IMR-90 (cell line): ENCODE results near the gene CFDP1. TPM values are rescaled to one million over a fixed set of nuclear protein-coding genes. Genes with fewer than 3 reads are reported as not detected.

Experiments used
- ATAC-seq: fragments of 200-7000 bp; cut with Tn5 transposase; 2 replicates; pipeline ENCODE4 v1.9.1; 2020; ENCODE audit warnings: low read depth, mild to moderate bottlenecking, moderate library complexity
- BruUV-seq: library from RNA; stranded (reverse); fragments of 400-500 nt; replicated peaks from 2 replicates; lab custom pipeline; 2021; lab: Mats Ljungman, UMichigan
- CTCF ChIA-PET: fragments of 300-600 bp; formaldehyde crosslinking; extraction: SDS; loops from one replicate; lab custom pipeline; 2021; ENCODE audit warnings: antibody characterized with exemption; lab: Yijun Ruan, JAX
- POLR2A ChIA-PET: fragments of 300-600 bp; sonication (Branson Sonifier 250); formaldehyde crosslinking; loops from one replicate; lab custom pipeline; 2022; ENCODE audit warnings: antibody characterized with exemption; ENCODE audit not compliant: unreplicated experiment; lab: Charles Lee
- DNase-seq: peaks from one replicate; pipeline ENCODE4 v3.0.0; 2013
- H2AFZ ChIP-seq: replicated peaks from 2 replicates; pipeline ENCODE3; 2013; ENCODE audit warnings: low read length, mild to moderate bottlenecking; ENCODE audit not compliant: poor library complexity
- H2AK5ac ChIP-seq: 2 replicates; pipeline ENCODE4 v1.6.1; 2013; ENCODE audit warnings: low read depth, low read length, inconsistent platforms
- H2AK9ac ChIP-seq: replicated peaks from 2 replicates; pipeline ENCODE3; 2013; ENCODE audit warnings: mild to moderate bottlenecking, low read depth, low read length, moderate library complexity; ENCODE audit not compliant: poor library complexity
- H2BK120ac ChIP-seq: 2 replicates; pipeline ENCODE4 v1.6.1; 2013; ENCODE audit warnings: low read depth, low read length, inconsistent platforms
- H2BK15ac ChIP-seq: 3 replicates; pipeline ENCODE4 v1.6.1; 2013; ENCODE audit warnings: low read depth, low read length, inconsistent platforms
- H2BK20ac ChIP-seq: 2 replicates; pipeline ENCODE4 v1.6.1; 2013; ENCODE audit warnings: low read depth, mild to moderate bottlenecking, inconsistent platforms, low read length, moderate library complexity
- H2BK5ac ChIP-seq: 2 replicates; pipeline ENCODE4 v1.6.1; 2013; ENCODE audit warnings: mild to moderate bottlenecking, low read depth, low read length, inconsistent platforms; ENCODE audit not compliant: poor library complexity, severe bottlenecking
- H3K14ac ChIP-seq: replicated peaks from 2 replicates; pipeline ENCODE4 v1.6.1; 2013; ENCODE audit warnings: low read depth, low read length, inconsistent platforms
- H3K18ac ChIP-seq: 2 replicates; pipeline ENCODE4 v1.6.1; 2013; ENCODE audit warnings: low read depth, low read length, control low read depth
- H3K23ac ChIP-seq: 2 replicates; pipeline ENCODE4 v1.6.1; 2013; ENCODE audit warnings: low read depth, low read length, inconsistent platforms
- H3K27ac ChIP-seq: 2 replicates; pipeline ENCODE4 v1.5.1; 2013; ENCODE audit warnings: mild to moderate bottlenecking, control low read depth, low read length; ENCODE audit not compliant: insufficient read depth
- H3K27me3 ChIP-seq: 2 replicates; pipeline ENCODE4 v1.6.1; 2013; ENCODE audit warnings: low read length; ENCODE audit not compliant: control insufficient read depth, insufficient read depth
- H3K36me3 ChIP-seq: 2 replicates; pipeline ENCODE4 v1.6.1; 2013; ENCODE audit warnings: low read length, mixed read lengths; ENCODE audit not compliant: control insufficient read depth, insufficient read depth
- H3K4ac ChIP-seq: 2 replicates; pipeline ENCODE4 v1.6.1; 2013; ENCODE audit warnings: low read depth, low read length, inconsistent platforms
- H3K4me1 ChIP-seq: 2 replicates; pipeline ENCODE4 v1.6.1; 2013; ENCODE audit warnings: low read length, mixed read lengths; ENCODE audit not compliant: control insufficient read depth, insufficient read depth
- H3K4me2 ChIP-seq: 2 replicates; pipeline ENCODE4 v1.6.1; 2013; ENCODE audit warnings: low read depth, mild to moderate bottlenecking, control low read depth, low read length, moderate library complexity
- H3K4me3 ChIP-seq: 2 replicates; pipeline ENCODE4 v1.5.1; 2013; ENCODE audit warnings: low read depth, mild to moderate bottlenecking, control low read depth, low read length, moderate library complexity; ENCODE audit not compliant: insufficient read depth
- H3K56ac ChIP-seq: 2 replicates; pipeline ENCODE4 v1.6.1; 2013; ENCODE audit warnings: low read length, inconsistent platforms; ENCODE audit not compliant: insufficient read depth; ENCODE audit errors: extremely low read depth
- H3K79me1 ChIP-seq, 2 experiments: 2 replicates each; pipeline ENCODE4 v1.6.1; 2013; ENCODE audit warnings: low read length in 2 of 2, inconsistent platforms in 1 of 2, low read depth in 1 of 2
- H3K9ac ChIP-seq: 2 replicates; pipeline ENCODE4 v1.6.1; 2013; ENCODE audit warnings: low read depth, low read length, control low read depth
- H3K9me1 ChIP-seq: 2 replicates; pipeline ENCODE4 v1.6.1; 2013; ENCODE audit warnings: low read length, inconsistent platforms; ENCODE audit not compliant: insufficient read depth
- H3K9me3 ChIP-seq: 2 replicates; pipeline ENCODE4 v1.6.1; 2013; ENCODE audit warnings: low read length; ENCODE audit not compliant: control insufficient read depth, insufficient read depth
- H4K20me1 ChIP-seq: 2 replicates; pipeline ENCODE4 v1.6.1; 2013; ENCODE audit warnings: low read length, inconsistent platforms; ENCODE audit not compliant: insufficient read depth
- H4K5ac ChIP-seq: 2 replicates; pipeline ENCODE4 v1.6.1; 2013; ENCODE audit warnings: mild to moderate bottlenecking, low read depth, low read length, control low read depth
- H4K8ac ChIP-seq, 2 experiments: 2 replicates each; pipeline ENCODE4 v1.6.1; 2013; ENCODE audit warnings: low read depth in 2 of 2, low read length in 2 of 2, control low read depth in 1 of 2, inconsistent platforms in 1 of 2
- H4K91ac ChIP-seq: 2 replicates; pipeline ENCODE4 v1.6.1; 2013; ENCODE audit warnings: low read depth, low read length, inconsistent platforms; ENCODE audit not compliant: insufficient read depth
- BHLHE40 ChIP-seq: fragments of 150-350 bp; IDR thresholded peaks from 2 replicates; pipeline ENCODE4 v1.6.1; 2016; ENCODE audit warnings: mild to moderate bottlenecking, low read depth, low read length
- CEBPB ChIP-seq: IDR thresholded peaks from 2 replicates; pipeline ENCODE4 v1.6.1; 2012; ENCODE audit warnings: low read depth, low read length, improper control_type of control experiment
- CHD1 ChIP-seq: IDR thresholded peaks from 2 replicates; pipeline ENCODE4 v1.6.1; 2012; ENCODE audit warnings: low read depth, low read length, improper control_type of control experiment
- CTCF ChIP-seq: conservative IDR thresholded peaks from 2 replicates; pipeline ENCODE4 v1.5.1; 2012; ENCODE audit warnings: mild to moderate bottlenecking, low read depth, low read length, improper control_type of control experiment
- FOS ChIP-seq: fragments of 150-350 bp; IDR thresholded peaks from 2 replicates; pipeline ENCODE4 v1.6.1; 2016; ENCODE audit warnings: low read depth, low read length
- MAFK ChIP-seq: IDR thresholded peaks from 2 replicates; pipeline ENCODE4 v1.6.1; 2012; ENCODE audit warnings: low read depth, low read length, improper control_type of control experiment
- MXI1 ChIP-seq: IDR thresholded peaks from 2 replicates; pipeline ENCODE4 v1.6.1; 2012; ENCODE audit warnings: low read depth, mild to moderate bottlenecking, low read length, moderate library complexity, borderline replicate concordance
- NFE2L2 ChIP-seq: fragments of 150-350 bp; IDR thresholded peaks from 2 replicates; pipeline ENCODE4 v1.6.1; 2016; ENCODE audit warnings: low read depth, mild to moderate bottlenecking, low read length
- RAD21 ChIP-seq: IDR thresholded peaks from 2 replicates; pipeline ENCODE4 v1.6.1; 2012; ENCODE audit warnings: low read length, improper control_type of control experiment
- RCOR1 ChIP-seq: IDR thresholded peaks from 2 replicates; pipeline ENCODE4 v1.6.1; 2012; ENCODE audit warnings: mild to moderate bottlenecking, low read length, improper control_type of control experiment; ENCODE audit not compliant: insufficient replicate concordance
- USF2 ChIP-seq: fragments of 150-350 bp; IDR thresholded peaks from 2 replicates; pipeline ENCODE4 v1.6.1; 2017; ENCODE audit warnings: mild to moderate bottlenecking, antibody characterized with exemption, low read length, low read depth
- WGBS, 2 experiments: methylation state at CpG; one replicate each; pipeline versions ENCODE4 v1.1.5 to v1.1.7; 2013; ENCODE audit warnings: missing lambda C conversion rate in 2 of 2; ENCODE audit not compliant: insufficient read length in 1 of 2; ENCODE audit errors: extremely low coverage in 2 of 2; 5-methylcytosine and 5-hydroxymethylcytosine counted together
- dilution Hi-C: fragments of 300-500 bp; cut with HindIII; formaldehyde crosslinking; loops from one replicate; pipeline ENCODE4 v1.14.3; 2018; ENCODE audit warnings: low sequenced_read_pairs; ENCODE audit not compliant: unreplicated experiment
- in situ Hi-C: fragments of 300-500 bp; cut with MboI; formaldehyde crosslinking; loops from 3 replicates; pipeline ENCODE4 v1.14.3; 2019; ENCODE audit warnings: low sequenced_read_pairs, inconsistent platforms, mixed read lengths
- intact Hi-C: fragments of 100-400 bp; cut with micrococcal nuclease; formaldehyde crosslinking; loops from 2 replicates; pipeline ENCODE4 v1.10.0; 2022
- polyA plus RNA-seq, 3 experiments: library from polyadenylated mRNA; depleted of rRNA; stranded (reverse); fragments of >200 nt; gene quantifications; 2 replicates each; pipeline ENCODE4 v1.2.3, GENCODE V29; 2012; ENCODE audit warnings: low replicate concordance in 1 of 3
- total RNA-seq: library from RNA; depleted of rRNA; stranded (reverse); fragments of >200 nt; gene quantifications from 2 replicates; pipeline ENCODE4 v1.2.3, GENCODE V29; 2012
- TF ChIP-seq, protein P1 (sequence below): fragments of 150-350 bp; IDR thresholded peaks from 2 replicates; pipeline ENCODE4 v1.6.1; 2016; ENCODE audit warnings: low read depth, mild to moderate bottlenecking, low read length, moderate library complexity, borderline replicate concordance

CFDP1 gene
- total and polyA plus RNA-seq, 2 of the 4 experiments (the other 2 are of a cell fraction) = 15.6 to 38.7 TPM

DNA sequence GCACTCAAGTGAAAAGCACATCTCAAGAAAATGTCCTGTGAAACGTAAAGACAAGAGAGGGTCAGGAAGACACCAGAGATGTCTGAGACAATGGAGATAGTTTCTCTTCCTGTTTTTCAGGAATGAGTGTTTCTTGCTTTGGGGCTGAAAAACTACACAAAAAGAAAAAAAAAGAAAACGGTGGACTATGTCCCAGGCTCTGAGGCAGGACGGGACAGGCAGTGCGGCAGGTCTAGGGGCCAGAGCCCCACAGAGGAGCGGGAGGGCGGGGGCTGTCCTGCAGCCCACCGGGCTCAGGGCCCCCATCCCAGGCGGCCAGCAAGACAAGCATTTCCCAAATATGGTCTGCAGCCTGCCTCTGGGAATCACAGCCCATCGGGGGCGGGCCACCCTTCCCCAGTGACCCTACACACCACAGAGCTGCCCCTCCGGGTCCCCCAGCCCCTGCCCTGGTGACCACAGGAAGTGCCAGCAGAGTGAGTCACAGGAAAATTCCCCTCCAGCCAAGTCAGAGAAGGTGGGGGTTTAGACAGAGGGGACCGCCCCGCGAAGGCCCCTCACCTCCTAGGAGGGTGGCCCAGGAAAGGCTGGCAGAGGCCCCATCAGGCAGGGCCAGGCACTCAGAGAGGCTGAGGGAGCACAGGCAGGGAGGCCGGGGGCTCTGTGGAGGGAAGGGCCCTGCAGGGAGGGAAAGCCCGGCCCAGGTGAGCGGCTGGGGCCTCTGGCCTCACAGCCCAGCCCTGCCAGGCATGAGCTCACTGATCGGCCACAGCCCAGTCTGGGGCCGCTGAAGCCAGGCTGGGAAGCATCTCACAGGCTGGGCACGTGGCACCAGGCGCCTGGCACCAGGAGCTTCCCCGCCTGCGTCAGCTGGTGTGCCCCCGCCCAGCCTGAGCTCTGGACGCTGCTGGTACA, 188.2 kb downstream of the CFDP1 start:
- H3K27ac ChIP-seq = peak overlapping the region; percentile 93
- BruUV-seq = no TSS peak
- peak overlapping the region; percentile 100 for H3K4ac ChIP-seq
- peaks cover 28% of the 10 kb centered on the region for H3K36me3 ChIP-seq
- H3K4me1 ChIP-seq = peaks cover 57% of the 10 kb centered on the region
- CTCF ChIA-PET = interaction anchor here (1.0 kb wide), 2 partner anchors 132 to 171 kb away, joined by 3 to 4 read pairs; no protein-coding TSS in a partner anchor
- H3K79me1 ChIP-seq = peaks cover 8 to 54% of the 10 kb centered on the region in 2 experiments; a peak in 3 of 4 replicates
- H4K5ac ChIP-seq = peak overlapping the region; percentile 79
- H2BK120ac ChIP-seq = peak overlapping the region; percentile 99
- H3K27me3 ChIP-seq = no peaks in the 10 kb centered on the region
- intact Hi-C loops (loop anchor here (1.0 kb wide), 1 partner anchor 20 kb away; no protein-coding TSS in a partner anchor), in situ Hi-C loops (no loop called here), dilution Hi-C loops (no loop called here)
- peak overlapping the region; percentile 32 for H3K4me2 ChIP-seq
- H3K4me3 ChIP-seq = no peak overlapping the region
- H3K9me3 ChIP-seq = no peaks in the 10 kb centered on the region
- H2AK5ac ChIP-seq = peak overlapping the region; percentile 99
- H4K8ac ChIP-seq = peak overlapping the region; percentile 97 to 100
- peak overlapping the region; percentile 100 for H4K91ac ChIP-seq
- 0% methylated on average over 8 of the region's 25 CpGs; no CpG with 5 or more reads in 1 of the 2 experiments for WGBS, 2 experiments
- H3K56ac ChIP-seq = peak overlapping the region; percentile 97
- peak; percentile 73 for ATAC-seq
- peak overlapping the region; percentile 98 for H2BK5ac ChIP-seq
- H2BK15ac ChIP-seq = peak overlapping the region; percentile 97
- H4K20me1 ChIP-seq = peaks cover 79% of the 10 kb centered on the region
- peak overlapping the region; percentile 72 for H3K9ac ChIP-seq
- H3K23ac ChIP-seq = peak overlapping the region; percentile 99
- POLR2A ChIA-PET = interaction anchor here (0.7 kb wide), 2 partner anchors 19 to 23 kb away, joined by 3 to 5 read pairs; no protein-coding TSS in a partner anchor
- peak overlapping the region; percentile 92 for H3K18ac ChIP-seq
- H2AFZ ChIP-seq = peak overlapping the region; percentile 81
- peak overlapping the region; percentile 100 for H3K14ac ChIP-seq
- H2AK9ac ChIP-seq = peak overlapping the region; percentile 99
- peaks cover 46% of the 10 kb centered on the region for H3K9me1 ChIP-seq
- H2BK20ac ChIP-seq = peak overlapping the region; percentile 99
- DNase-seq = peak; percentile 98
- TF ChIP-seq MXI1 (peak; percentile 68; the same call in 1 of the 2 replicates), CHD1 (no peak), BHLHE40 (peak; percentile 92), MAFK (no peak), RCOR1 (peak; percentile 91), FOS (peak; percentile 96), NFE2L2 (0 out of 2 replicates have a peak, but pooled peaks have one; percentile 4), RAD21 (no peak; the same call in 1 of the 2 replicates), CTCF (no peak), USF2 (peak; percentile 92), CEBPB (0 out of 2 replicates have a peak, but pooled peaks have one; percentile 0)
- TF ChIP-seq, protein P1, sequence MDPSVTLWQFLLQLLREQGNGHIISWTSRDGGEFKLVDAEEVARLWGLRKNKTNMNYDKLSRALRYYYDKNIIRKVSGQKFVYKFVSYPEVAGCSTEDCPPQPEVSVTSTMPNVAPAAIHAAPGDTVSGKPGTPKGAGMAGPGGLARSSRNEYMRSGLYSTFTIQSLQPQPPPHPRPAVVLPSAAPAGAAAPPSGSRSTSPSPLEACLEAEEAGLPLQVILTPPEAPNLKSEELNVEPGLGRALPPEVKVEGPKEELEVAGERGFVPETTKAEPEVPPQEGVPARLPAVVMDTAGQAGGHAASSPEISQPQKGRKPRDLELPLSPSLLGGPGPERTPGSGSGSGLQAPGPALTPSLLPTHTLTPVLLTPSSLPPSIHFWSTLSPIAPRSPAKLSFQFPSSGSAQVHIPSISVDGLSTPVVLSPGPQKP = peak; percentile 95
